PC-9 (cell line): ENCODE data around the gene MADD. TPM values are rescaled to one million over a fixed set of nuclear protein-coding genes. Genes with fewer than 3 reads are reported as not detected.

Experiments used
- BruUV-seq: library from RNA; stranded (reverse); fragments of 400-500 nt; replicated peaks from 2 replicates; lab custom pipeline; 2021; lab: Mats Ljungman, UMichigan
- CTCF ChIA-PET: fragments of 300-600 bp; sonication (Branson Sonifier 250); formaldehyde crosslinking; loops from one replicate; lab custom pipeline; 2022; ENCODE audit warnings: antibody characterized with exemption; lab: Charles Lee
- POLR2A ChIA-PET: fragments of 300-600 bp; sonication (Branson Sonifier 250); formaldehyde crosslinking; loops from one replicate; lab custom pipeline; 2022; ENCODE audit warnings: antibody characterized with exemption; ENCODE audit not compliant: unreplicated experiment; lab: Charles Lee
- DNase-seq, 2 experiments: peaks; one replicate each; pipeline versions ENCODE4 v3.0.0 to v3.0.0-alpha.2; 2015 to 2022; ENCODE audit warnings: mixed read lengths in 1 of 2
- H2AFZ ChIP-seq: fragments of 200-600 bp; sonication (generic); 2 replicates; pipeline ENCODE4 v1.8.1; 2017; ENCODE audit warnings: antibody characterized with exemption
- H3F3A ChIP-seq: fragments of 200-600 bp; sonication (generic); 2 replicates; pipeline ENCODE4 v1.8.1; 2017; ENCODE audit warnings: antibody characterized with exemption, mild to moderate bottlenecking, low read depth; ENCODE audit not compliant: insufficient read depth
- H3K27ac ChIP-seq: fragments of 200-600 bp; sonication (generic); 2 replicates; pipeline ENCODE4 v1.6.1; 2016; ENCODE audit warnings: mixed run types
- H3K27me3 ChIP-seq: fragments of 200-600 bp; sonication (generic); 2 replicates; pipeline ENCODE4 v1.6.1; 2016; ENCODE audit warnings: low read depth, mixed run types; ENCODE audit not compliant: insufficient read depth
- H3K36me3 ChIP-seq: fragments of 200-600 bp; sonication (generic); 2 replicates; pipeline ENCODE4 v1.6.1; 2016; ENCODE audit warnings: low read depth, mixed run types
- H3K4me1 ChIP-seq: fragments of 200-600 bp; sonication (generic); replicated peaks from 2 replicates; pipeline ENCODE4 v1.6.1; 2016; ENCODE audit warnings: mixed run types; ENCODE audit not compliant: insufficient read depth
- H3K4me2 ChIP-seq: fragments of 200-600 bp; sonication (generic); 2 replicates; pipeline ENCODE4 v1.6.1; 2017; ENCODE audit warnings: mixed run types
- H3K4me3 ChIP-seq: fragments of 200-600 bp; sonication (generic); 2 replicates; pipeline ENCODE4 v1.6.1; 2016; ENCODE audit warnings: mixed run types
- H3K79me2 ChIP-seq: fragments of 200-600 bp; sonication (generic); 2 replicates; pipeline ENCODE4 v1.6.1; 2017; ENCODE audit warnings: low read depth, mixed run types
- H3K9me2 ChIP-seq: fragments of 200-600 bp; sonication (generic); 2 replicates; pipeline ENCODE4 v1.8.1; 2017; ENCODE audit warnings: mild to moderate bottlenecking; ENCODE audit not compliant: insufficient read depth
- H3K9me3 ChIP-seq: fragments of 200-600 bp; sonication (generic); 2 replicates; pipeline ENCODE4 v1.8.1; 2016; ENCODE audit warnings: low read depth; ENCODE audit not compliant: insufficient read depth
- H4K20me1 ChIP-seq: fragments of 200-600 bp; sonication (generic); 2 replicates; pipeline ENCODE4 v1.8.1; 2017; ENCODE audit not compliant: insufficient read depth
- EZH2 ChIP-seq: fragments of 200-600 bp; sonication (generic); IDR thresholded peaks from 2 replicates; pipeline ENCODE4 v1.8.0; 2017; ENCODE audit warnings: antibody characterized with exemption, low read depth
- intact Hi-C: fragments of 100-400 bp; cut with micrococcal nuclease; formaldehyde crosslinking; loops from one replicate; pipeline ENCODE4 v1.10.0; 2022; ENCODE audit not compliant: unreplicated experiment
- total RNA-seq: library from RNA; stranded (reverse); gene quantifications from 2 replicates; pipeline ENCODE4 v1.2.3, GENCODE V29; 2021
- TF ChIP-seq, protein P1 (sequence below): fragments of 200-600 bp; sonication (generic); conservative IDR thresholded peaks from 2 replicates; pipeline ENCODE4 v1.6.1; 2017; ENCODE audit warnings: mixed run types, antibody characterized with exemption, mild to moderate bottlenecking, moderate library complexity

The MADD gene
- total RNA-seq, 1 experiment from 2014 or later: 65.9 TPM

DNA sequence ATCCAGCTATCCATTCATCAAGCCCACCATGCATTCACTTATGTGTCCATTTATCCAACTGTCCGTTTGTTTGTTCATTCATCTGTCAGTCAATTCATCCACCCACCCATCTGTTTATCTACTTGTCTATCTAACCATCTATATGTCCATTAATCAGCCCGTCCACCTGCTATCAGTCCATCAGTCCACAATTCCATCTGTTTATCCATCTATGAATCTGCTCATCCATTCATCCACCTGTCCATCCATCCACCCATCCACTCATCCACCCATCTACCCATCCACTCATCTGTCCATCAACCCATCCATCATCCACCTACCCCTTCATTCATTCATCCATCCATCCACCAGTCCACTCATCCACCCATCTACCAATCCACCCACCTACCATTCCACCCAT, 109.4 kb downstream of the MADD start:
- H3K9me3 ChIP-seq: no peaks in the 10 kb centered on the region
- H3K4me3 ChIP-seq: no peak overlapping the region
- H3K4me1 ChIP-seq: no peaks in the 10 kb centered on the region
- intact Hi-C loops: no loop called here
- H3K9me2 ChIP-seq: no peaks in the 10 kb centered on the region
- H3F3A ChIP-seq: no peaks in the 10 kb centered on the region
- no peak overlapping the region for H3K4me2 ChIP-seq
- no peak for DNase-seq
- CTCF ChIA-PET: no interaction called here
- H2AFZ ChIP-seq: no peak overlapping the region
- TF ChIP-seq, protein P1, sequence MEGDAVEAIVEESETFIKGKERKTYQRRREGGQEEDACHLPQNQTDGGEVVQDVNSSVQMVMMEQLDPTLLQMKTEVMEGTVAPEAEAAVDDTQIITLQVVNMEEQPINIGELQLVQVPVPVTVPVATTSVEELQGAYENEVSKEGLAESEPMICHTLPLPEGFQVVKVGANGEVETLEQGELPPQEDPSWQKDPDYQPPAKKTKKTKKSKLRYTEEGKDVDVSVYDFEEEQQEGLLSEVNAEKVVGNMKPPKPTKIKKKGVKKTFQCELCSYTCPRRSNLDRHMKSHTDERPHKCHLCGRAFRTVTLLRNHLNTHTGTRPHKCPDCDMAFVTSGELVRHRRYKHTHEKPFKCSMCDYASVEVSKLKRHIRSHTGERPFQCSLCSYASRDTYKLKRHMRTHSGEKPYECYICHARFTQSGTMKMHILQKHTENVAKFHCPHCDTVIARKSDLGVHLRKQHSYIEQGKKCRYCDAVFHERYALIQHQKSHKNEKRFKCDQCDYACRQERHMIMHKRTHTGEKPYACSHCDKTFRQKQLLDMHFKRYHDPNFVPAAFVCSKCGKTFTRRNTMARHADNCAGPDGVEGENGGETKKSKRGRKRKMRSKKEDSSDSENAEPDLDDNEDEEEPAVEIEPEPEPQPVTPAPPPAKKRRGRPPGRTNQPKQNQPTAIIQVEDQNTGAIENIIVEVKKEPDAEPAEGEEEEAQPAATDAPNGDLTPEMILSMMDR: no peak
- no peak for TF ChIP-seq EZH2
- POLR2A ChIA-PET: interaction anchor here (0.6 kb wide), 1 partner anchor 557 kb away, joined by 6 read pairs; no protein-coding TSS in a partner anchor
- H3K27me3 ChIP-seq: no peaks in the 10 kb centered on the region
- H3K36me3 ChIP-seq: no peaks in the 10 kb centered on the region
- no peak overlapping the region for H3K27ac ChIP-seq
- no peaks in the 10 kb centered on the region for H4K20me1 ChIP-seq
- H3K79me2 ChIP-seq: no peaks in the 10 kb centered on the region
- BruUV-seq: no TSS peak

Other genes with a start within 250 kb of the MADD start
- gene ARFGAP2, start 93.3 kb upstream of the MADD start, total RNA-seq: 122 and 130 TPM in 2 replicates
- 113 and 114 TPM in 2 replicates for gene PACSIN3, start 83.7 kb upstream of the MADD start, total RNA-seq
- gene DDB2, start 55.2 kb upstream of the MADD start, total RNA-seq: 72.3 and 85.2 TPM in 2 replicates
- gene ACP2, start 21.3 kb upstream of the MADD start, total RNA-seq: 20.4 and 24.1 TPM in 2 replicates
- gene NR1H3, start 12.1 kb upstream of the MADD start, total RNA-seq: 71.5 and 90.4 TPM in 2 replicates
- not detected in 2 replicates for gene MYBPC3, start 82.6 kb downstream of the MADD start, total RNA-seq
- not detected in 2 replicates for gene SPI1, start 108.4 kb downstream of the MADD start, total RNA-seq
- 28.8 and 32.3 TPM in 2 replicates for gene SLC39A13, start 138.5 kb downstream of the MADD start, total RNA-seq
- 160 and 222 TPM in 2 replicates for gene PSMC3, start 156.3 kb downstream of the MADD start, total RNA-seq
- 5.4 and 7.3 TPM in 2 replicates for gene RAPSN, start 179.0 kb downstream of the MADD start, total RNA-seq